Fibroblast of lung (primary cell): ENCODE data around the gene TMCO6.

Experiments used
- CTCF ChIP-seq, 2 donors: IDR thresholded peaks in 1 of 2; conservative IDR thresholded peaks in 1 of 2; 1 replicate in 1 of 2; 2 replicates in 1 of 2; pipeline ENCODE4 v1.5.1; 2011 to 2012; ENCODE audit warnings: low read length in 2 of 2, control low read depth in 1 of 2, inconsistent platforms in 1 of 2, low read depth in 1 of 2, mild to moderate bottlenecking in 1 of 2
- EZH2 ChIP-seq: IDR thresholded peaks from 2 replicates; pipeline ENCODE4 v1.5.1; 2012; ENCODE audit warnings: low read length, control low read depth, mild to moderate bottlenecking; ENCODE audit errors: missing control alignments

GRCh38 chr5:140607031-140607430 lies 32.2 kb upstream of the TMCO6 start:
- no peak for TF ChIP-seq CTCF (conservative IDR thresholded peaks at IDR 0.05 in 1 of 2, IDR thresholded peaks at IDR 0.05 in 1 of 2; ENCODE audit: low read depth in 1 of 2, low read length in 2 of 2)
- TF ChIP-seq EZH2 = no peak
